Bronchial epithelial cell (primary cell): ENCODE measurements around the gene ADCY1. TPM values are rescaled to one million over a fixed set of nuclear protein-coding genes. Genes with fewer than 3 reads are reported as not detected.

ENCODE experiments used
- DNase-seq: peaks from one replicate; pipeline ENCODE4 v3.0.0-alpha.2; 2010; ENCODE audit warnings: low read depth
- FAIRE-seq: peaks from 2 replicates; lab custom pipeline; 2011; peaks lifted over from hg19 to GRCh38; lab: Jason Lieb, UNC
- H3K27me3 ChIP-seq: 2 replicates; pipeline ENCODE4 v1.5.1; 2011; ENCODE audit warnings: low read length; ENCODE audit not compliant: control insufficient read depth, insufficient read depth
- H3K36me3 ChIP-seq: 2 replicates; pipeline ENCODE4 v1.5.1; 2011; ENCODE audit warnings: low read length; ENCODE audit not compliant: control insufficient read depth, insufficient read depth
- H3K4me3 ChIP-seq: 2 replicates; pipeline ENCODE4 v1.5.1; 2011; ENCODE audit warnings: mild to moderate bottlenecking, low read depth, low read length, control low read depth
- CTCF ChIP-seq: IDR thresholded peaks from 2 replicates; pipeline ENCODE4 v1.5.1; 2011; ENCODE audit warnings: mild to moderate bottlenecking, moderate library complexity, low read length, control low read depth, inconsistent platforms; ENCODE audit not compliant: insufficient read depth, severe bottlenecking
- total RNA-seq: library from RNA; depleted of rRNA; stranded (reverse); fragments of >200 nt; gene quantifications from 2 replicates; pipeline ENCODE4 v1.2.1, GENCODE V29; 2014

Gene ADCY1
- total RNA-seq, 1 donor from 2014 or later = 0.79 TPM

- FAIRE-seq (no peak), DNase-seq (no peak)
- no peak for TF ChIP-seq CTCF
Measured at GRCh38 chr7:45663965-45664633, 89.9 kb downstream of the ADCY1 start.

GRCh38 chr7:45665172-45665571 lies 91.0 kb downstream of the ADCY1 start:
- no peaks in the 10 kb centered on the region for H3K36me3 ChIP-seq
- no peaks in the 10 kb centered on the region for H3K27me3 ChIP-seq
- H3K4me3 ChIP-seq = no peak overlapping the region
- DNase-seq (no peak), FAIRE-seq (no peak)
- no peak for TF ChIP-seq CTCF

More at GRCh38 chr7:45663965-45664633, 89.9 kb downstream of the ADCY1 start:
- Histone ChIP-seq H3K4me3 (no peak overlapping the region), H3K36me3 (no peaks in the 10 kb centered on the region), H3K27me3 (no peaks in the 10 kb centered on the region)

GRCh38 chr7:45670227-45670626 lies 96.1 kb downstream of the ADCY1 start:
- Histone ChIP-seq H3K36me3 (no peaks in the 10 kb centered on the region), H3K27me3 (no peaks in the 10 kb centered on the region), H3K4me3 (no peak overlapping the region)
- DNase-seq (no peak), FAIRE-seq (peak; percentile 80)
- TF ChIP-seq CTCF = no peak

GRCh38 chr7:45670717-45671116 lies 96.5 kb downstream of the ADCY1 start:
- no peak for TF ChIP-seq CTCF
- FAIRE-seq (no peak), DNase-seq (no peak)
- Histone ChIP-seq H3K4me3 (no peak overlapping the region), H3K27me3 (no peaks in the 10 kb centered on the region), H3K36me3 (no peaks in the 10 kb centered on the region)

GRCh38 chr7:45677311-45677900 lies 103.2 kb downstream of the ADCY1 start:
- Histone ChIP-seq H3K27me3 (no peaks in the 10 kb centered on the region), H3K36me3 (no peaks in the 10 kb centered on the region), H3K4me3 (no peak overlapping the region)
- no peak for TF ChIP-seq CTCF
- DNase-seq (no peak), FAIRE-seq (no peak)

GRCh38 chr7:45679516-45679915 lies 105.3 kb downstream of the ADCY1 start:
- FAIRE-seq (no peak), DNase-seq (no peak)
- Histone ChIP-seq H3K4me3 (no peak overlapping the region), H3K36me3 (no peaks in the 10 kb centered on the region), H3K27me3 (no peaks in the 10 kb centered on the region)
- TF ChIP-seq CTCF = no peak
